Gastrocnemius medialis (tissue), 4 donors: ENCODE data around the gene TNRC6B. TPM values are rescaled to one million over a fixed set of nuclear protein-coding genes. Genes with fewer than 3 reads are reported as not detected.

Experiments
- ATAC-seq, 2 donors: fragments of 150-250 bp; one replicate each; pipeline ENCODE4 v1.9.1; 2016
- DNase-seq, 2 donors: peaks; one replicate each; pipeline ENCODE4 v3.0.0-alpha.2; 2019
- H3K27ac ChIP-seq, 4 donors: fragments of 200-600 bp; sonication (generic); 1 replicate in 1 of 4; 2 replicates in 3 of 4; pipeline ENCODE4 v1.5.1; 2016 to 2018; ENCODE audit warnings: mild to moderate bottlenecking in 2 of 4, moderate library complexity in 1 of 4
- H3K27me3 ChIP-seq, 3 donors: fragments of 200-600 bp; sonication (generic) in 2 of 3; 1 replicate in 1 of 3; 2 replicates in 2 of 3; pipeline versions ENCODE4 v1.5.1 to v1.6.0; 2016 to 2019; ENCODE audit warnings: mild to moderate bottlenecking in 1 of 3, moderate library complexity in 1 of 3
- H3K36me3 ChIP-seq, 2 donors: fragments of 200-600 bp; sonication (generic) in 1 of 2; one replicate each; pipeline ENCODE4 v1.5.1; 2017 to 2018
- H3K4me1 ChIP-seq, 2 donors: fragments of 200-600 bp; sonication (generic) in 1 of 2; one replicate each; pipeline ENCODE4 v1.5.1; 2016 to 2017; ENCODE audit warnings: mild to moderate bottlenecking in 2 of 2
- H3K4me3 ChIP-seq, 4 donors: fragments of 200-600 bp; sonication (generic) in 3 of 4; 1 replicate in 1 of 4; 2 replicates in 3 of 4; pipeline ENCODE4 v1.5.1; 2016 to 2019; ENCODE audit warnings: mild to moderate bottlenecking in 2 of 4
- H3K9me3 ChIP-seq, 3 donors: fragments of 200-600 bp; sonication (generic) in 2 of 3; 1 replicate in 1 of 3; 2 replicates in 2 of 3; pipeline ENCODE4 v1.5.1; 2016 to 2019
- POLR2A ChIP-seq, 2 donors: fragments of 450-650 bp; IDR thresholded peaks; one replicate each; pipeline ENCODE4 v1.6.1; 2017; ENCODE audit warnings: antibody characterized with exemption in 2 of 2, mild to moderate bottlenecking in 2 of 2, moderate library complexity in 2 of 2
- in situ Hi-C, 4 donors: fragments of 200-750 bp; cut with MboI; loops; one replicate each; pipeline versions ENCODE4 v1.15.0 to v1.8.0; 2017; ENCODE audit warnings: low sequenced_read_pairs in 4 of 4
- intact Hi-C: fragments of 100-400 bp; cut with DNase I; formaldehyde crosslinking; loops from one replicate; pipeline ENCODE4 v1.15.1; 2023; ENCODE audit warnings: low total_unique reads
- total RNA-seq, 4 donors: library from RNA; depleted of rRNA; stranded (reverse); fragments of >200 nt; gene quantifications; one replicate each; pipeline versions ENCODE4 v1.1.0 to v1.2.3, GENCODE V29; 2016
- TF ChIP-seq, protein P1 (sequence below), 5 experiments: fragments of 450-650 bp in 3 of 5; fragments of 200-600 bp in 2 of 5; sonication (generic) in 2 of 5; IDR thresholded peaks in 4 of 5; conservative IDR thresholded peaks in 1 of 5; 1 replicate in 4 of 5; 2 replicates in 1 of 5; pipeline ENCODE4 v1.5.1; 2016 to 2019; ENCODE audit warnings: antibody characterized with exemption in 5 of 5, mild to moderate bottlenecking in 3 of 5, moderate library complexity in 3 of 5

Gene TNRC6B
- total RNA-seq, 4 donors from 2014 or later: 31.9 to 76.7 (median 57.0) TPM

DNA sequence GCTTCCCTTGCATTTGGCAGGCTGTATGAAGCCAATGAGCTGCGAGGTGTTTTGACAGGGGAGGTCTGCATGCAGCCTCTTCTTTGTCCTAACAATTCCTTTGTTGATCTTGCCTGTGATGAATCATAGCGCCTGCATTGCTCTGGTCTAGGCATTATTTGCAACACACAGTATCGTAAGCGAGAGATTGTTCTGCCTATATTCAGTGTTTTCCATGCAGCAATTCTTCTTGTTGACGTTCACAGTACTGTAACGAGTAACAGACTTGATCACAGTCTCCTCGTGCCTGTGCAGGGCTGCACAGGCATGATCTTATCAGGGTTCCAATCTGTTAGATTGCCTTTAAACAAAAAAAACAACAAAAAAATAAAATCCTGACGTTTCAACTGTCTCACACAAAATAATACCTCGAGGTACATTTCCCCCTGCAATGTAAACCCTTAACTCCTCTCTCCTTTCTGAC is 154.6 kb downstream of the TNRC6B start:
- in situ Hi-C loops (loop anchor here in 2 of 4 donors (25.0 kb wide), 1 partner anchor 795 kb away; the partner anchor contains the start of gene RPS19BP1 (in 2 of the 2)), intact Hi-C loops (loop anchor here (5.0 kb wide), 1 partner anchor 85 kb away; no protein-coding TSS in a partner anchor)
- Histone ChIP-seq H3K27ac (no peak overlapping the region), H3K36me3 (no peaks in the 10 kb centered on the region), H3K4me1 (peaks cover 4% of the 10 kb centered on the region in 2 donors), H3K9me3 (no peaks in the 10 kb centered on the region), H3K27me3 (no peaks in the 10 kb centered on the region), H3K4me3 (no peak overlapping the region)
- no peak for ATAC-seq
- no peak for DNase-seq
- no peak for TF ChIP-seq POLR2A (IDR thresholded peaks at IDR 0.05)
- TF ChIP-seq, protein P1, sequence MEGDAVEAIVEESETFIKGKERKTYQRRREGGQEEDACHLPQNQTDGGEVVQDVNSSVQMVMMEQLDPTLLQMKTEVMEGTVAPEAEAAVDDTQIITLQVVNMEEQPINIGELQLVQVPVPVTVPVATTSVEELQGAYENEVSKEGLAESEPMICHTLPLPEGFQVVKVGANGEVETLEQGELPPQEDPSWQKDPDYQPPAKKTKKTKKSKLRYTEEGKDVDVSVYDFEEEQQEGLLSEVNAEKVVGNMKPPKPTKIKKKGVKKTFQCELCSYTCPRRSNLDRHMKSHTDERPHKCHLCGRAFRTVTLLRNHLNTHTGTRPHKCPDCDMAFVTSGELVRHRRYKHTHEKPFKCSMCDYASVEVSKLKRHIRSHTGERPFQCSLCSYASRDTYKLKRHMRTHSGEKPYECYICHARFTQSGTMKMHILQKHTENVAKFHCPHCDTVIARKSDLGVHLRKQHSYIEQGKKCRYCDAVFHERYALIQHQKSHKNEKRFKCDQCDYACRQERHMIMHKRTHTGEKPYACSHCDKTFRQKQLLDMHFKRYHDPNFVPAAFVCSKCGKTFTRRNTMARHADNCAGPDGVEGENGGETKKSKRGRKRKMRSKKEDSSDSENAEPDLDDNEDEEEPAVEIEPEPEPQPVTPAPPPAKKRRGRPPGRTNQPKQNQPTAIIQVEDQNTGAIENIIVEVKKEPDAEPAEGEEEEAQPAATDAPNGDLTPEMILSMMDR (IDR thresholded peaks at IDR 0.05 in 4 of 5, conservative IDR thresholded peaks at IDR 0.05 in 1 of 5): no peak

DNA sequence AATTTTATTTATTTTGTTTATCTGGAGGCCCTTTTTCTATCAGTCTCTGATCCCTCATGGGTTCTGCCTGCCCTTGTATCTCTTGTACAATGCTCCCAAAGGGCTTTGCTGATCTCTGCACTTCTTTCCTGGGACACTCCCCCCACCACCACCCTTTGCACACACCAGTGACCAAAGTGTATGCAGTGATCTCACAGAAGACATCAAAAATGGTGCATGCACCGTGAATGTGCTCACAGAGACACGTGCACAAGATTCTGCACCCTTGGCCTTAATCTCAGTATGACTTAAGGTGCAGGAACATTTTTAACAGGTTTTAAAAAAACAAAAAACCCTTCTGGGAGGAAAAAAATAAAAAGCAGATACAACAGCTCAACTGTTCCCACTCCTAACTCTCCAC is 156.3 kb downstream of the TNRC6B start:
- no peak for TF ChIP-seq POLR2A (IDR thresholded peaks at IDR 0.05)
- TF ChIP-seq, protein P1 (IDR thresholded peaks at IDR 0.05 in 4 of 5, conservative IDR thresholded peaks at IDR 0.05 in 1 of 5): no peak
- no peaks in the 10 kb centered on the region for H3K27me3 ChIP-seq
- DNase-seq: no peak
- H3K4me1 ChIP-seq: no peaks in the 10 kb centered on the region
- in situ Hi-C loops: loop anchor here in 2 of 4 donors (25.0 kb wide), 1 partner anchor 797 kb away; the partner anchor contains the start of gene RPS19BP1 (in 2 of the 2)
- no peaks in the 10 kb centered on the region for H3K9me3 ChIP-seq
- H3K27ac ChIP-seq: no peak overlapping the region
- H3K36me3 ChIP-seq: no peaks in the 10 kb centered on the region
- H3K4me3 ChIP-seq: no peak overlapping the region
- ATAC-seq: no peak
- intact Hi-C loops: loop anchor here (5.0 kb wide), 1 partner anchor 87 kb away; no protein-coding TSS in a partner anchor

DNA sequence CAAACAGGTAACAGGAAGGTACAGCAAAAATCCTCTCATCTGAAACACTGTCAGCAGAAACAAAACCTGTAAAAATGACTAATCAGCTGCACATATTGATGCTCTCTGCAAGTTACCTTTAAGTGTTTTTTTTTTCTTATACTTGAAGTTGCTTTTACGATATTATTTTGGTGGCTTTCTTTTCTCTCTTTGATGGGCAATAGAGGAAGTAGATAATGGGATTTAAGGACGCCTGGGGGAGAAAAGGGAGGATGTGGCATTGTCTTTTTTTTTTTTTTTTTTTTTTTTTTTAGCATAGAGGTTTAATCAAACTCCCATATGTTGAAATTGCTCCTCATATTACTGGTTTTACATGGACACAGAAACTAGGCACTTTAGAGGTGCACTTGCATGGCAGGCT is 157.2 kb downstream of the TNRC6B start:
- H3K9me3 ChIP-seq: no peaks in the 10 kb centered on the region
- H3K36me3 ChIP-seq: no peaks in the 10 kb centered on the region
- no peak for DNase-seq
- no peak for ATAC-seq
- no peak overlapping the region for H3K4me3 ChIP-seq
- H3K4me1 ChIP-seq: no peaks in the 10 kb centered on the region
- H3K27ac ChIP-seq: no peak overlapping the region
- intact Hi-C loops: loop anchor here (5.0 kb wide), 1 partner anchor 88 kb away; no protein-coding TSS in a partner anchor
- in situ Hi-C loops: loop anchor here in 2 of 4 donors (25.0 kb wide), 1 partner anchor 798 kb away; the partner anchor contains the start of gene RPS19BP1 (in 2 of the 2)
- TF ChIP-seq, protein P1 (IDR thresholded peaks at IDR 0.05 in 4 of 5, conservative IDR thresholded peaks at IDR 0.05 in 1 of 5): no peak
- TF ChIP-seq POLR2A (IDR thresholded peaks at IDR 0.05): no peak
- H3K27me3 ChIP-seq: no peaks in the 10 kb centered on the region

DNA sequence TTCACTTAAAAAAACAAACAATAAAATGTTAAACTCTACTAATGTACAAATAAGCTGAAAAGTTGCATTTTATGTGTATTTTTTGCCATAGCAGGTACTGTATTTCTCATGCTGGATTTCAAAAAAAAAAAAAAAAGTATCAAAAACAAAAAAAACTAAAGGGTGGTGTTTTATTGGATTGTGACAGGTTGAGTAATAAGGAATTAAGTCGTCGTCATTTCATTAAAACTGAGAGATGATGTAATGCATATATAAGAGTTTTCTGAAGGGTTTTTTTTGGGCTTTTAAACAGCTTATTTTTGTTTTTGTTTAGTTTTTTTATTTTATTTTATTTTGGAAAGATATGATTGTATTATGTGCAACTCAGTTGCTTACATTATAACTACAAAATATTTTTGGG is 157.6 kb downstream of the TNRC6B start:
- ATAC-seq (no peak), DNase-seq (no peak)
- Histone ChIP-seq H3K4me3 (no peak overlapping the region), H3K36me3 (no peaks in the 10 kb centered on the region), H3K27ac (no peak overlapping the region), H3K27me3 (no peaks in the 10 kb centered on the region), H3K9me3 (no peaks in the 10 kb centered on the region), H3K4me1 (no peaks in the 10 kb centered on the region)
- intact Hi-C loops (no loop called here), in situ Hi-C loops (loop anchor here in 2 of 4 donors (25.0 kb wide), 1 partner anchor 798 kb away; the partner anchor contains the start of gene RPS19BP1 (in 2 of the 2))
- TF ChIP-seq POLR2A (IDR thresholded peaks at IDR 0.05): no peak
- TF ChIP-seq, protein P1 (IDR thresholded peaks at IDR 0.05 in 4 of 5, conservative IDR thresholded peaks at IDR 0.05 in 1 of 5): no peak
